Pulmonary artery endothelial cell (primary cell): ENCODE results near the gene CCDC85C. TPM values are rescaled to one million over a fixed set of nuclear protein-coding genes. Genes with fewer than 3 reads are reported as not detected.

ENCODE experiments used
- DNase-seq: peaks from one replicate; pipeline ENCODE4 v3.0.0-alpha.2; 2011; ENCODE audit warnings: low read depth, low spot score
- total RNA-seq: library from RNA; depleted of rRNA; stranded (reverse); fragments of >200 nt; gene quantifications from 2 replicates; pipeline ENCODE4 v1.2.3, GENCODE V29; 2014

Gene CCDC85C
- total RNA-seq, 1 donor from 2014 or later, result 16.5 TPM

DNA sequence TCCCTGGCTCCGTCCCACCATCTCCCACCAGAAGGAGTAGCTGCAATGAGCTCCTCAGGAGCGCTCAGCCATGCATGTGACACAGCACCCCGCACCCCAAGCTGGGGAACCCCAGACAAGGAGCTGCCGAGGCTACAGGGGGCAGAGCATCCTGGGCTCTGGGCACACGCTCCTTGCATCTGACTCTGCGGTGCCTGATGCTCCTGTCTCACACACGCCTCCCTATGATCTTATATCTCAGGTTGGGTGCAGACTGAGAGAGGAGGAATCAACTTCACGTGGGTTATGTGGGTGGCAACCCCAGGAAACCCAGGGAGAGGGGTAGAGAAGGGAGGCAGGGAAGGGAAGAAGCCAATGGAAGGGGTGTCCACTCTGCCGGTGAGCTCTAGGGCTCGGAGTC lies 62.8 kb downstream of the CCDC85C start:
- DNase-seq, result no peak

- no peak for DNase-seq
Observed at GRCh38 chr14:99540196-99541032, 63.6 kb downstream of the CCDC85C start.

GRCh38 chr14:99539491-99539890 lies 64.5 kb downstream of the CCDC85C start:
- peak; percentile 27 for DNase-seq

DNA sequence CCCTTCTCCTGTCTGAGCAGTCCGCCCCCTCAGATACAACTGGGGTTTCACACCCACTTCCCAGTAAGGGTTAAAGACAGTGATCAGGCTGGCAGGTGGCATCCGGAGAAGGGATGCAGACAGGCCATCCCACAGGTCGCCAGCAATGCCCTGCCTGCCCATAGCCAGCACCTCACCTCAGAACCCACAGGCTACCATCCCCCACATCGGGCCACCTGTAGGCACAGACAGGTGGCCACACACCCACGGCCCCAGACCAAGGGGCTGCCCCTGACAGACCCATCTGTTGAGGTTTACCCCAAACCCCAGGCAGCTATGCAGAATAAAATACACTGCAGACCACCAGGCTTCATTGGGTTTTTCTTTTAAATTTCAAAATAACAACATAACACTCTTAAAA lies 65.3 kb downstream of the CCDC85C start:
- DNase-seq, result no peak

DNA sequence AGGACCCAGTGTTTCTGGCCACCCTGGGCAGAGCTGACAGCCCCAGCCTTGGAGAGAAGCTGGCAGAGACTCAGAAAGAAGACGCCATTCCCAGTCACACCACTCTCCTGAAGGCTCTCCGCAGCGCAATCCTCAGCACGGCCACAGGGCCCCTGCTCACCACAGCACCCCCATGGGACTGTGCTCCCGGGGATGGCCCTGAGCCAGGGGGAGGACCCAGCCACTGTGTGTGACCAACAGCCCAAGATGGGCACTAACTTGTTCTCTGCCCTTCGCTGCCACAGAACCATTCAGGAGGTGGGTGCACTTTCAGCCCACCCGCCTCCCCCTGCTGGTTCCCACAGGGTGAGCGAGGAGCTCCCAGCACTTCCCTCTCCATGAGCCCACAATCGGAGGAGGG lies 65.7 kb downstream of the CCDC85C start:
- no peak for DNase-seq

DNA sequence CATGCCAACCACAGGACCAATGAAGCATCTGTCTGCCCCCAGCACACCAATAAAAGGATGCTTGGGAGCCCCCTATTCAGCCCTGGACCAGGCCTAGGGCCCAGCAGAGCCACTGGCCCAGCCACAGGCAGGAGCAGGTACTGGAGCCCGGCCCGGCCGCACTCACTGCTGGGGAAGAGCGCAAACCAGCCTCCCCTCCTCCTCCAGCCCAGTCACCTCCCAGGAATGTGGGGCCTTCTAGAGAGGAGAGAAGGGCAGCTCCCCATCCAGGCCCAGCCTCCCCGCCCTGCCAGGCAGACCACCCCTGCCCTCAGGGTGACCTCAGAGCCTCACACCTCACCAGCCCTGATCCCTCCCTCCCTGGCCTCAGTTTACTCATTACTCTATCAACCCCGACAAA lies 66.6 kb downstream of the CCDC85C start:
- DNase-seq, result no peak

- no peak for DNase-seq
Observed at GRCh38 chr14:99535908-99536778, 67.9 kb downstream of the CCDC85C start.

- DNase-seq, result no peak
Observed at GRCh38 chr14:99535448-99535847, 68.6 kb downstream of the CCDC85C start.

GRCh38 chr14:99534863-99535262 lies 69.1 kb downstream of the CCDC85C start:
- no peak for DNase-seq

DNA sequence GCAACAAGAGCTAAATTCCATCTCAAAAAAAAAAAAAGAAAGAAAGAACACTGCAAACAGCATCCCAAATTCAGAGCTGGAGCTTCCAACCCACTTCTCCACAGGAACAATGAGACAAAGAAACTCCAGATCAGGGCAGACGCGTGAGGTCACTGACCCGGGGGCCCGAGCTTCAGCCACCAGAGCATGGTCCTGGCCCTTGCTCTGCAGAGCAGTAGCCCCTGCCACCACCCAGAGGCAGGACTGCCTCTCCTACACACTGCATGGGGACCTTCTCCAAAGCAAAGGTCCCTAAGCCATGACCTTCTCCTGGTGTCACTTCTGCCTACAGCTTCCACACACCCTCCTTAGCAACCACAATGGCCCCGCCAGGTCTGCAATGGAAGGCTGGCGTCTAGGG lies 69.7 kb downstream of the CCDC85C start:
- no peak for DNase-seq

DNA sequence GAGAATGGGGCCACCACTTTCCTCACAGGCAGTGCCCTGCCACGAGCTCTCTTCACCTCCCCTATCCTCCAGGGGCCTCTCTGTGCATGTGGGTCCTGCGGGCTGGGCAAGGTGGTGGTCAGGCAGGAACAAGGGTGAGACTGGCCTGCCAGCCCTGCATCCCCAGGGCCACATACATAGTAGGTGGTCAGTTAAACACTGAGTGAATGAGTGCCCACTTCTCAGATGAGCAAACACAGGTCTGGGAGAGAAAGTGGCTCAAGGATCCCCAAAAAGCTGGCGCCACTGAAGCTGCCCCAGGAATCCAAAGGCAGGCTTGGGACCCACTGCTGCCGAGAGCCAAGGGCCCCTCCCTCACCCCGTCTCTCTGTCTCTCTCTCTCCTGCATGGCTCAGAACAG lies 71.7 kb downstream of the CCDC85C start:
- no peak for DNase-seq

- DNase-seq, result peak; percentile 73
Observed at GRCh38 chr14:99531251-99532096, 72.5 kb downstream of the CCDC85C start.

GRCh38 chr14:99530407-99531155 lies 73.4 kb downstream of the CCDC85C start:
- DNase-seq, result no peak

GRCh38 chr14:99529899-99530298 lies 74.1 kb downstream of the CCDC85C start:
- DNase-seq, result peak; percentile 27

DNA sequence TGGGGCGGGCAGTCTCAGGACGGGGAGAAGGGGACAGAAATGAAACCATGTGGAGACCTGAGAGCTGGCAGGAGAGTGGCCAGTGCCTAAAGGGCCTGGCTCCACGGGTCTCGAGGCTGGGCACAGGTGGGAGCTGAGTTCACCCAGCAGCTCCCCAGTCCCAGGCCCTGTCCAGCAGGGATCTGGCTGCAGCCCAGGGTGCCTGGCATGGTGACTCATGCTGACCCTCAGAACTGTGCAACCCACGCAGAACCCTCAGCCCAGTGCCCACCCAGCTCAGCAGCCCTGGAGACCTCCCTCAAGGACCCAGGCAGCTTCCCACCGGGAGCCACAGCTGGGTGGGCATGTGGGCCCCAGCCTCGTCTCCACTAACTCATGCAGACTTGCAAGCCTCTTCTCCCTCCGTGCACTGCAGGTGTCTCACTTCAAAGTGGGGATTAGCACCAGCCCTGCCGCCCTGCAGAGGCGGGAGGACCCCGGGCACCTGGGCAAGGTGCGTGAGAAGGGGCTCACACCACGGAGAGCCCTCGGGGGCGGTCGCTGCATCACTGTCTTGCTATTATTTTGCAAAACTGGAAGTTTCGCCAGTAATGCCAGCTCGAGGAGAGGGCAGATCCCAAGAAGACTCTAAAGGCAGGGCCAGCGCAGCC lies 76.5 kb downstream of the CCDC85C start:
- no peak for DNase-seq

GRCh38 chr14:99527026-99527425 lies 77.0 kb downstream of the CCDC85C start:
- DNase-seq, result no peak

DNA sequence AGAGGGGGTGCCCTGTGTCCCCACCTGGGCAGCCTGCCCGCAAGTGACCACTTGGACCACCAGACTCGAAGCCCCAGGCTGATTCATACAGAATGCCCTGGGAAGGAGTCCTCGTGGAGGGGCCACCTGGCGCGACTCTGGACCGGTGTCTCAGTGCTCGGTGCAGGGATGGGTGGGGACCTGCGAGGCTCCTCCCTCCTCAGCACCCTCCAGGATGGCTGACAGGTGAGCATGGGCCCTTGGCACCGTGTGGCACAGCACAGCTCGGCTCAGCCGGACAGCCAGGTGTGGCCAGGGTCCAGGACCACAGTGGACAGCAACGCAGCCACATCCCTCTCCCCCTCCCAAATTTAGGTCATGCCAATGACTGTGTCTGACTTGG lies 78.3 kb downstream of the CCDC85C start:
- DNase-seq, result no peak

DNA sequence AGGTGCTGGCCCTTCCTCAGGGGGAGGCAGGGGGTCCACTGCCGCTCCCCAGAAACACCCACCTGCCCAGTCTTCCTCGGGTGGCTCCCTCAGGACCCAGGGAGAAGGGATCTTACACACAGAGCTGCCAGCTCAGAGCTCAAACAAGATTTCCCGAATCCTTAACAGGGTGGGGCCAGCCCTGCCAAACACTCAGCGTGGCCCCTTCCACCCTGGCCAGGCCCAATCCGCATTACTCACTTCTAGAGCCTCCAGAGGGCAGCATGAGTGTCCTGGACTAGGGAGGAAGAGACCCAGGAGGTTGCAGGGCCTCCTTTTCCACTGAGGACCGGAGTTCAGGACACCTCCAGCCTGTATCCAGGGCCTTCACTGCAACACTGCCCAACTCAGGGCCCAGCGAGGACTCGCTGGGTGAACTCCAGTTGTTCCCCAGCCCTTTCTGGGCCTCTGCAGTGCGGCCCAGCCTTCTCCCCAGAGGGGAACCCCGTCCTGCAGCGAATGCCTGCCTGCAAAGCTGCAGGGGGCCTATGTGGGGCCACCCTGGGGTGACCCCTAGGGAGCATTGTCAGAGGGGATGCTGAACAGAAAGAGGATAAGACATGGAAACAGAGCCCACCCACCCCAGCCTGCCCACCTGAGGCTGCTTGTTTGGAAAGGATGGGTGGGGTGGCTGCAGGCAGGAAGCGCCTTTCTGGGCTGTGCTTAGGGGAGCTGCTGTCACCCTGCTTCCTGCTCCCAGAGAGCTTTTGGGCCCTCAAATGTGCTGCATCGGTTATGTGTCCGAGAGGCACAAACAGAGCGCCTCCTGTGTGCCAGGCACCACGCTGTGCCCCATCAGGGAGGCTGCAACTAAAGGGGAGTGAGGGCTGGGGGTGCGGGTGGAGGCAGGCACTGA lies 79.0 kb downstream of the CCDC85C start:
- DNase-seq, result no peak

- DNase-seq, result no peak
Observed at GRCh38 chr14:99524091-99524661, 79.8 kb downstream of the CCDC85C start.
